Urothelium cell line (cell line): ENCODE data around the gene IFNA16.
"Not testable (repeated sequence)": the region's sequence is repeated elsewhere in the genome, so short reads cannot be mapped to it uniquely, and the experiment has no call there.

Experiments
- DNase-seq: peaks from one replicate; pipeline ENCODE4 v3.0.0; 2011; ENCODE audit warnings: low spot score, mixed read lengths
- FAIRE-seq: peaks from 2 replicates; lab custom pipeline; 2011; peaks lifted over from hg19 to GRCh38; lab: Jason Lieb, UNC

Gene IFNA16

GRCh38 chr9:21202105-21202504, 15.0 kb downstream of the IFNA16 start, which contains the start of gene IFNA7:
Gene IFNA7, minus strand, starts transcription at chr9:21202205. Its CDS starts 40 bp downstream, at chr9:21202165.
- FAIRE-seq, DNase-seq: not testable (repeated sequence)

- FAIRE-seq, DNase-seq: not testable (repeated sequence)
These were observed 22.0 kb downstream of the IFNA16 start for GRCh38 chr9:21194867-21195776.

- not testable (repeated sequence) for FAIRE-seq, DNase-seq
These were observed 29.6 kb downstream of the IFNA16 start, which contains the start of gene IFNA4 for GRCh38 chr9:21187487-21187886. Gene IFNA4, minus strand, starts transcription at chr9:21187587. Its CDS starts 56 bp downstream, at chr9:21187531.

GRCh38 chr9:21182810-21183736, 34.0 kb downstream of the IFNA16 start:
- not testable (repeated sequence) for FAIRE-seq, DNase-seq

GRCh38 chr9:21174671-21175070, 42.4 kb downstream of the IFNA16 start:
- no peak for DNase-seq
- FAIRE-seq, result no peak

GRCh38 chr9:21172156-21172555, 45.0 kb downstream of the IFNA16 start:
- DNase-seq (no peak), FAIRE-seq (no peak)

GRCh38 chr9:21171351-21171750, 45.8 kb downstream of the IFNA16 start:
- FAIRE-seq (no peak), DNase-seq (no peak)

GRCh38 chr9:21166560-21166959, 50.6 kb downstream of the IFNA16 start, which contains the start of gene IFNA21:
Gene IFNA21, minus strand, starts transcription at chr9:21166660. Its CDS starts 48 bp downstream, at chr9:21166612.
- not testable (repeated sequence) for DNase-seq, FAIRE-seq
